Retinal pigment epithelial cell (primary cell): Measurements from ENCODE around the gene SPAG7.

Experiments
- DNase-seq: peaks from one replicate; pipeline ENCODE4 v3.0.0-alpha.2; 2010; ENCODE audit warnings: low read depth
- H3K4me3 ChIP-seq: 2 replicates; pipeline ENCODE4 v1.5.1; 2011; ENCODE audit warnings: mild to moderate bottlenecking, low read length, control low read depth, moderate library complexity
- CTCF ChIP-seq: conservative IDR thresholded peaks from 2 replicates; pipeline ENCODE4 v1.5.1; 2011; ENCODE audit warnings: low read depth, low read length, control low read depth, inconsistent platforms

SPAG7 gene

GRCh38 chr17:4967539-4968485 lies at the start of gene SPAG7:
Gene SPAG7 (minus strand): TSS chr17:4967817. CDS start chr17:4967804, 13 bp downstream.
- DNase-seq = peak; percentile 91
- no peak for TF ChIP-seq CTCF
- peak within 1 kb of the TSS; percentile 93 for H3K4me3 ChIP-seq

GRCh38 chr17:5014357-5014756 lies 46.7 kb upstream of the SPAG7 start:
- no peak overlapping the region for H3K4me3 ChIP-seq
- TF ChIP-seq CTCF = no peak
- no peak for DNase-seq

DNA sequence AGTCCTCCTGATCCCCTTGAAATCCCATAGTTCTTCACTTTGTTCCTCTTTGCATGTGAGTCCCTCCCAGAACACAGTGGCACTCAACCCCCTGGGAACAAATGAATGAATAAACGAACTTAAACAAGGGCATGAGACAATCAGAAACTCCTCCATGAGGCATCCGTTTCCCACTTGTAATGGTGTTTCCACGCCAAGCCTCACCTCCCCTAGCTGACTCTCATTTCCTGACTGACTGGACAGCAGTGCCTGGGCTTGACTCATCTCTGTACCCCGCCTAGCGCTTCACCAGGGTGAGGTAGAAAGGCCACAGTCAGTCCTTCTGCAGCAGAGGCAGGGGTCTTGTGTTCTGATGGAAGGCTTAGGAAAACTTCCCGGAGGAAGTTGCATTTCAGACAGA lies 44.3 kb upstream of the SPAG7 start:
- no peak for TF ChIP-seq CTCF
- no peak overlapping the region for H3K4me3 ChIP-seq
- DNase-seq = no peak

DNA sequence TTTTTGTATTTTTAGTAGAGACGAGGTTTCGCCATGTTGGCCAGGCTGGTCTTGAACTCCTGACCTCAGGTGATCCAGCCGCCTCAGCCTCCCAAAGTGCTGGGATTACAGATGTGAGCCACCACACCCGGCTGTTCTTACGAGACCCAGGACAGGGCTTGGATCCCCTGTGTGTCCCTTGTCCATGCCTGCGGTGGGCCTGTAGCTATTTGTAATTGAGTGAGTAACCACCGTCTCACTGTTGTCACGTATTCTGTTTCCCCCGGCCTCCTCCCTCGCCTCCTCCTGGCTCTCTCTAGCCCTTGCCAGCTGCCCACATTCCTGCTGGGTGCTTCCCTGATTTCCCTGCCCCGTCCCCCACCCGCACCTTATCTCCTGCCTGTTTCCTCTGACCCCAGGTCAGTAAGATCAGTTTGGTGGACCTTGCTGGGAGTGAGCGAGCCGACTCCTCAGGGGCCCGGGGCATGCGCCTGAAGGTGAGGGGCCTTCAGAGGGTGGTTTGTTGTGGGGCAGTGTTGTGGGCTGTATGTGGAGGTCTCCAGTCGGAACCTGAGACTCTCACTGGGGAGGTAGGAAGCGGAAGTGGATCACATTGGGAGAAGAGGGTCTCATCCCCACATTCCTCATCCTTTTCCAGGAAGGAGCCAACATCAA lies 35.7 kb upstream of the SPAG7 start:
- no peak for TF ChIP-seq CTCF
- DNase-seq = no peak
- no peak overlapping the region for H3K4me3 ChIP-seq

GRCh38 chr17:5002121-5002788 lies 34.6 kb upstream of the SPAG7 start:
- H3K4me3 ChIP-seq = no peak overlapping the region
- TF ChIP-seq CTCF = no peak
- no peak for DNase-seq

- DNase-seq = no peak
- TF ChIP-seq CTCF = no peak
- H3K4me3 ChIP-seq = no peak overlapping the region
These were observed 32.6 kb upstream of the SPAG7 start for GRCh38 chr17:5000237-5000639.
